ENCODE results near the gene MYL5. TPM values are rescaled to one million over a fixed set of nuclear protein-coding genes. Genes with fewer than 3 reads are reported as not detected.

The MYL5 gene
- total and polyA plus RNA-seq, 2 of the 4 experiments (the other 2 are of a cell fraction), result 9.1 to 16.0 TPM

GRCh38 chr4:680928-681645, 6.7 kb downstream of the MYL5 start:
- ChIA-PET POLR2A (ENCODE audit: unreplicated experiment) (no interaction called here), CTCF (no interaction called here)
- Histone ChIP-seq H2AK5ac (ENCODE audit: low read depth, low read length) (no peak overlapping the region), H3K56ac (ENCODE audit: extremely low read depth, insufficient read depth, low read length) (no peak overlapping the region), H3K36me3 (ENCODE audit: control insufficient read depth, insufficient read depth, low read length) (no peaks in the 10 kb centered on the region), H4K91ac (ENCODE audit: insufficient read depth, low read depth, low read length) (no peak overlapping the region), H3K9me1 (ENCODE audit: insufficient read depth, low read length) (no peaks in the 10 kb centered on the region), H3K4ac (ENCODE audit: low read depth, low read length) (peak overlapping the region; percentile 5; the same call in 1 of the 2 replicates), H3K9ac (ENCODE audit: low read depth, low read length) (no peak overlapping the region), H3K4me1 (ENCODE audit: control insufficient read depth, insufficient read depth, low read length) (peaks cover 3% of the 10 kb centered on the region; the same call in 1 of the 2 replicates), H3K27ac (ENCODE audit: insufficient read depth, low read length) (no peak overlapping the region), H2BK5ac (ENCODE audit: low read depth, low read length, poor library complexity, severe bottlenecking) (no peak overlapping the region), H3K27me3 (ENCODE audit: control insufficient read depth, insufficient read depth, low read length) (no peaks in the 10 kb centered on the region), H3K14ac (replicated peaks; ENCODE audit: low read depth, low read length) (no peak overlapping the region), H4K5ac (ENCODE audit: low read depth, low read length) (no peak overlapping the region), H2BK15ac (ENCODE audit: low read depth, low read length) (no peak overlapping the region), H2BK120ac (ENCODE audit: low read depth, low read length) (no peak overlapping the region; the same call in 1 of the 2 replicates), H4K20me1 (ENCODE audit: insufficient read depth, low read length) (no peaks in the 10 kb centered on the region), H3K23ac (ENCODE audit: low read depth, low read length) (no peak overlapping the region), H2AK9ac (replicated peaks; ENCODE audit: low read depth, low read length, poor library complexity) (no peak overlapping the region), H3K9me3 (ENCODE audit: control insufficient read depth, insufficient read depth, low read length) (no peaks in the 10 kb centered on the region), H2AFZ (replicated peaks; ENCODE audit: low read length, poor library complexity) (peak overlapping the region; percentile 67), H3K4me3 (ENCODE audit: insufficient read depth, low read depth, low read length) (peak overlapping the region; percentile 29), H3K18ac (ENCODE audit: low read depth, low read length) (no peak overlapping the region), H2BK20ac (ENCODE audit: low read depth, low read length) (no peak overlapping the region), H4K8ac (ENCODE audit: low read depth in 2 of 2, low read length in 2 of 2) (peak overlapping the region in 1 of 2 experiments; percentile 56; a peak in 2 of 4 replicates), H3K79me1 (ENCODE audit: low read depth in 1 of 2, low read length in 2 of 2) (no peaks in the 10 kb centered on the region), H3K4me2 (ENCODE audit: low read depth, low read length) (peak overlapping the region; percentile 86)
- in situ Hi-C loops (cut with MboI; ENCODE audit: low sequenced_read_pairs), result no loop called here
- 13% methylated on average over 17 of the region's 62 CpGs; no CpG with 5 or more reads in 1 of the 2 experiments for WGBS, 2 experiments (ENCODE audit: extremely low coverage in 2 of 2, insufficient read length in 1 of 2)
- intact Hi-C loops (cut with micrococcal nuclease), result no loop called here
- ATAC-seq (ENCODE audit: low read depth) (peak; percentile 57), DNase-seq (no peak)
- BruUV-seq (replicated peaks), result no TSS peak
- TF ChIP-seq RCOR1 (IDR thresholded peaks at IDR 0.05; ENCODE audit: insufficient replicate concordance, low read length) (no peak), MAZ (IDR thresholded peaks at IDR 0.05; ENCODE audit: borderline replicate concordance, low read depth, low read length) (no peak), USF2 (IDR thresholded peaks at IDR 0.05; ENCODE audit: low read depth, low read length) (no peak)
- dilution Hi-C loops (cut with HindIII; ENCODE audit: low sequenced_read_pairs, unreplicated experiment), result no loop called here

Measured in IMR-90 (cell line).